ENCODE results near the gene GSN.

The GSN gene

GRCh38 chr9:121267689-121268597 lies at the start of gene GSN:
GSN (plus strand) TSS chr9:121268162; CDS start chr9:121301972, 33,810 bp downstream.
- peak; percentile 39 for DNase-seq

- no peak for DNase-seq
Observed at GRCh38 chr9:121218357-121219027, 49.5 kb upstream of the GSN start.

GRCh38 chr9:121219530-121219929 lies 48.4 kb upstream of the GSN start:
- no peak for DNase-seq

GRCh38 chr9:121220996-121221663 lies 46.8 kb upstream of the GSN start:
- DNase-seq = no peak

- DNase-seq = no peak
Observed at GRCh38 chr9:121221664-121222055, 46.3 kb upstream of the GSN start.

- DNase-seq = no peak
Observed at GRCh38 chr9:121222524-121223171, 45.3 kb upstream of the GSN start.

- DNase-seq = no peak
Observed at GRCh38 chr9:121225240-121225639, 42.7 kb upstream of the GSN start.

GRCh38 chr9:121226175-121226574 lies 41.8 kb upstream of the GSN start:
- no peak for DNase-seq

- no peak for DNase-seq
Observed at GRCh38 chr9:121227862-121228261, 40.1 kb upstream of the GSN start.

GRCh38 chr9:121230256-121230655 lies 37.7 kb upstream of the GSN start:
- DNase-seq = no peak

- DNase-seq = no peak
Observed at GRCh38 chr9:121232251-121232650, 35.7 kb upstream of the GSN start.

- no peak for DNase-seq
Observed at GRCh38 chr9:121233906-121234831, 33.8 kb upstream of the GSN start.

- no peak for DNase-seq
Observed at GRCh38 chr9:121234832-121235161, 33.2 kb upstream of the GSN start.

- no peak for DNase-seq
Observed at GRCh38 chr9:121235512-121235911, 32.5 kb upstream of the GSN start.

- no peak for DNase-seq
Observed at GRCh38 chr9:121237916-121238315, 30.0 kb upstream of the GSN start.

- no peak for DNase-seq
Observed at GRCh38 chr9:121239071-121239470, 28.9 kb upstream of the GSN start.

GRCh38 chr9:121239851-121240250 lies 28.1 kb upstream of the GSN start:
- DNase-seq = no peak

- no peak for DNase-seq
Observed at GRCh38 chr9:121240472-121241135, 27.4 kb upstream of the GSN start.

GRCh38 chr9:121242219-121242958 lies 25.6 kb upstream of the GSN start:
- no peak for DNase-seq

GRCh38 chr9:121242959-121243346 lies 25.0 kb upstream of the GSN start:
- no peak for DNase-seq

Measured in stimulated activated CD4-positive, alpha-beta T cell treated with anti-CD3 and anti-CD28 coated beads, Interleukin-1b, Interleukin-23, amount 100 ng/mL, for 48 hours (primary cell).